GM18507 (cell line): ENCODE results near the gene IL33.

Experiments used
- DNase-seq: peaks from one replicate; pipeline ENCODE4 v3.0.0; 2011; ENCODE audit warnings: low read depth; ENCODE audit not compliant: insufficient read length; ENCODE audit errors: extremely low spot score
- FAIRE-seq: peaks from 2 replicates; lab custom pipeline; 2011; peaks lifted over from hg19 to GRCh38; lab: Jason Lieb, UNC

IL33 gene

DNA sequence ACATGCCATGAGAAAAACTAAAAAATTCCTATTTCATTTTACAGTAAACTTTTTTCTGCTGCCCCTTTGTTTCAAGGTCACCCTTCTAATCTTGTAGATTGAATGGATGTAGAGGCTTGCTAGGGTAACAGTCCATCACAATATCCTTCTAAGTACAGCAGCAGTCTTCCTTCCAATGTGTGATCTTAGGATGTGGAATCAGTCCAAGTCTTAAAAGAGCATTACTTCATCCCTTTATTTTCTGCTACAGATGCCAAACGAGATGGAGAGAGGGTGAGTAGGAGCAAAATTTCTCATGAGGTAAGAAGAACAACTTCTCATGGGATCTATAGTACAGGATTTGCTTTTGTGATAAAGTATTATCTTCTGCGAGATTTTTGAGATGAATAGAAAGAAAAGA, 704 bp upstream of the IL33 start:
- no peak for FAIRE-seq
- no peak for DNase-seq

DNA sequence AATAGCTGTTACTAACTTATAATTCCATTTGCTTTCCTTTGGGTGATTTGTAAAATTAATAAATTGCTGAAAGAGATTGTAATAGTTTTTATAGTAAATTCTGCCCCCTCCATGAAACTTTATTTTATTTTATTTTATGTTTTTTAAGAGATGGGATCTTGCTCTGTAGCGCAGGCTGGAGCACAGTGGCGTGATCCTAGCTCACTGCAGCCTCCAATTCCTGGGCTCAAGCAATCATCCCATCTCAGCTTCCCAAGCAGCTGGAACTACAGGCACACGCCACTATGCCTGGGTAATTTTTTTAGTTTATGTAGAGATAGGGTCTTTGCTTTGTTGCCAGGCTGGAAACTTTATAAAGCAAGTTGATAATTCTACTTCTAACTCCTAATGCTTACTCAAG, 395 bp downstream of the IL33 start:
- no peak for DNase-seq
- FAIRE-seq: no peak

DNA sequence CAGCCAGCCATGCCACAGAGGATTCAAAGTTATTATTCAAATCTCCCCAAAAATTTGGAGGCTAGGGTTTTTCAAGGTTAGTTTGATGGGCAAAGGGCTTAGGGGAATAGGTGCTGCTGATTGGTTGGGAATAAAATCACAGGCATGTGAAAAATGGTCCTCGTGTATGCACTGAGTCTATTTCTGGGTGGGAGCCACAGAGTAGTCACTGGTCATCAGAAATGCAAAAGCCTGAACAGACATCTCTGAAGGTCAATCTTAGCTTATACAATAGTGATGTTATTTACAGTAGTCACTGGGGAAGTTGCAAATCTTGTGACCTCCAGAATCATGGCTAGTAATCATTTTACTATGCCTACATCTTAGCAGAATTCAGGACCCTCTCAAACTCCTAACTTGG, 1.3 kb downstream of the IL33 start:
- DNase-seq: no peak
- no peak for FAIRE-seq

DNA sequence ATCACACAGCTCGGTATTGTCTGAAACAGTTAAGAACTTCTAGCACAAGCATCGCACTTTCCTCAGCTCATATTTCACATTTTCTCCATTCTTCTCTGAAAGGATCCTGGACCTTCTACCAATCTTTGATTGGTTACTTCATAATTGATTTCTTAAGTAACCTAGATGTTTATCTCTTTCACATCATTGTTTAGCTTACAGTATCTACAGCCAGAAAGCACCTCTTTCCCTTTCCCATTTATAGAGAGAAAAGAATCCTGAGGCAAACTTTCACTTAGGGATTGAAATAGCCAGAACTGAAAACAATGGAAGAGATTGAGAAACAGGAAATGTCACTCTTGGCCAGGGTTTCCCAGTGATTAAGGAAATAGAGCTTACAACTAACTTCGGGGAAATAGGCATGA, 2.5 kb downstream of the IL33 start:
- DNase-seq (no peak), FAIRE-seq (no peak)

DNA sequence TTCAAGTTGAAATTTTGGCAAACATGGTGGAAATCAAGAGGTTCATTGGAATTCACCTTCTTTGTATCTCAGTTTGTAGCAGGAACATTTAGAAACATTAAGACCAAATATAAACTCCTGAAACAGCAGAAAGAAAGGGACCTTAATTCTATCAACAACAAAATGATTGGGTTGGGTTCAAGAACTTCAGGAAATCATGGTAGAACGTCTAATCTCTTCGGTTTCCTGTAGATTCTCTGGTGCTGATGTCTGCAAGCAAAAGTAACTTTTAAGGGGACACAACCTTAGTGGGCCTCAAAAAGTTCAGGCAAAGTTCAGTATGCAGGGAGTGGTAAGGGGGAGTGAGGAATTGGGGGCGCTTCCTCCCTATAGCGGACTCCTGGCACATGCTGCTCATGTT, 3.4 kb downstream of the IL33 start:
- FAIRE-seq: no peak
- DNase-seq: no peak

DNA sequence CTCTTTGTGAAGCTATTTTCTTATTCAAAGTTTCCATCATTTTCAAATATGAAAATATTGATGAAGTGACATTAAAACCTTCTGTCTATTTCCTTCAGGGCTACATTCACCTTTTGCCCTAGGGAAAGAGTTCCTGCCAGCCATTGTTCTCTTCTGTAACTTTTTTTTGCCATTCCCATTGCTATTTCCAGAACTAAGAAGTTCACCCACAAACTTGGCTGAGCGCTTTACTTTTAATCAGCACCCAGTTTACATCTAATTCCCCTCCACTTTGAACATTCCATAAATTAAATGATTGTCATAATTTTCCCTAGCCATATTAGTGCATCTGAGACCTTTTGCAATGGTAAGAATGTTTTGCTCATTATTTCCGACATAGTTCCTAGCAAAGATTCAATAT, 4.4 kb downstream of the IL33 start:
- DNase-seq (no peak), FAIRE-seq (no peak)

DNA sequence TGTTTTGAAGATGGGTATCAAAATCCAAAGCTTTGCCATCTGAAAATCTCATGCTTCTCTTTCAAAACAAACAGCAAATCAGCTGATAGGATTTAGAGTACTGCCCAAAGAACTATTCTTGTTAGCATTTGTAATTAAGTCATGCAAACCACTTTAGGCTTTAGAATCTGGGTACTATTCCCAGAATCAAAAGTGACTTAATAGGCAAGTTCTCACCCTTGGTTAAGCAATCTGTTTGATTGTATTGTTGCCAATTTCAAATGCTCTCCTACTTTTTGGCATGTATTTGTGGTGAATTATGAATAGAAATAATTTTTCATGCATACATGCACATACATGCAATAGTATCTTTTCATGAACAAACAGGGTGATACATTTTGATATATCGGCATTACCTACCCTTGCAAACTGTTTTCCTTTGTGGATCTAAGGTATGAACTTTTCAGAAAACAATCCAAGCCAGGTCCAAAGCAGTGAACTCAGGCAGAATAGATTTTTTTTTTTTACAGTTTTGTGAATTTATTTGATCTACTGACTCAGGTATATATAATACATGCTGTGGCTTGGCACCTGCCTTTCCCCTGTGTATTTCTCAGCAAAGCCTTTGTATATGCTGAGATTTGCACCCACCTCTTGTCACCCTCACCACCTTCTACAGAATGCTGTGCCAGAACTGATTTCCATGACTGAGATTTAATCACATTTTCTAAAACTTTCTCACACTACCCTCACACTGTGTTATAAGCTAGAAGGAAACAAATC, 9.0 kb downstream of the IL33 start:
- DNase-seq (no peak), FAIRE-seq (no peak)

DNA sequence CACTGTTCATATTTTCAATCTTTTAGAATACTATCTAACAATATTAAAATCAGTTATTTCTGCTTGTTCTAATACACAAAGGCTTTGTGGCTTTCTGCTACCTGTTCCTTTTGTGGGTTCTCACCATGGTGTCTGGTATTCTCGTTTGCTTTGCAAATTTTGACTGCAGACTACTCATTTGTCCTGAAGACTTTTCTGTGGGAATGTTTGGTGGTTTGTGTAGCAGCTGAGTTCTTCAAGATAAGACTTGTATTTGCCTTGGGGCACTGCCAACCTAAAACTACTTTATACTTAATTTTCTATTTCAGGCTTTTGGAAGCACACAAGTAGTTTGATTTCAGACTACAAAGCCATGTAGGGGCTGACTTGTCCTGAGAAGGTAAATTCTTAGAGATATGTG, 11.1 kb downstream of the IL33 start:
- no peak for DNase-seq
- FAIRE-seq: no peak

DNA sequence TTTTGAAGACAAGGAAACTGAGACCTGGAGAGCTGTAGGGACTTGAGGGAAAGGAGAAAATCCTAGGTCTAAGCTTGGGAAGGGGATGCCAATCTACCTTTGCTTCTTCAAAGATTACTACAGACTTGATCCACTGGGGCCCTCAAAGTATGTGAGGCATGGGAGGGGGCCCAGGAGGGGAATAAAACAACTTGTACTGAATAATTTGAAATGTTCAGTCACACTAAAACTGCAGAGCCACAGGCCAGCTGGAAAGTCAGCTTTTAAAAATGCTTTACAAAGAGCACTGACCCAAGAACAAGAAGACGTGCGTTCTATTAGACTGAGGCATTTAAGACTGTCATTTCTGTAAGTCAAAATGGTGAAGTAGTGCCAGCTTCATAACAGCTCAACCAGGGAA, 13.6 kb downstream of the IL33 start:
- no peak for FAIRE-seq
- DNase-seq: no peak

DNA sequence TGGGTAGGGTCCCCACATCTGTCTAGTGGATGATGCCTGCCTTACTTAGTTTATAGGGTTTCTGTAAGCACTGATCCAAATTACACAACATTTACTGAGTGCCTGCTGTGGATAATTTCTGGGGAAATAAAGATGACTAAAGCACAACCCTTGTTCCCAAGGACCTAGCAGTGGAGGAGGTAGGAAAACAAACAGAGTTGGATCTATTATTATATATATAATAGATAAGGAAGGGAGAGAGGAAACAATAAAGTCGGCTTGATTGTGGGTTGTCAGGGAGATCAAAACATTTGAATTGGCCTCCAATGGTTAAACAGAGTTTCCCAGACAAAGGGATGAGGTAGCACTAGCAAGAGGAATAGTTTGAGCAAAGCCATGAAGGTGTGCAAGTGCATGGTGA, 14.0 kb downstream of the IL33 start:
- DNase-seq (no peak), FAIRE-seq (no peak)

DNA sequence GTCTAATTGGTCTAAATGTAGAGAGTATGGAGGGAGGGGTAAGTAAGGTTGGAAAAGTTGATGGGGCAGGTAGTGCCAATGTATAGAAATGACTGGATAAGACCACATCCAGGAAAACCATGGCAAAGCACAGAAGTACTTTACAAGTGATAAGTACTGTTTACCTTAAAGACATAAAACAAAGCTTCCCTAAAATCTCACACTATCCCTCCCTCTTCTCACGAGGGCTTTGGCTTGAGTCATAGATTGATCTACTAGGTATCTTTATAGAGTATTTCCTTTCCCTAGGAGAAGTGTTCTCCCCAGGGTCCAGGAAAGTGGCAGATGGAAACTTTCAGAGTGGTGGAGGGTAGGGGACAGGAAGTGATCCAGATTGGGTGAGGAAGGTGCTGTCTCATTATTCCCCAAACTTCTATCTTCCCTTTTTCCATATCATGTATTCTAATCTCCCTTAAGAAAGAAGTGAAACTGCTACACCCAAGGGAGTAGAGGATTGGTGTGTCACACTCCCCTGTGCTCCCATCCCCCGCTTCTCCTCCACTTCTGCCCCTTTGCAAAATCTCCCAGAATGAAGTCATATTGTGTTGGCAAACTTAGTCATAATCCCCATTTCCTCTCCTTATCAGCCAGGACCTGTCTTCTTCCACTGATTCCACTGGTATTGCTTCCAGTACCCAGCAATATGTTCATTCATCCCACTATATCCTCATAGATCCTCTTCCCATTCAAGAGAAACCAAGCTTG, 14.6 kb downstream of the IL33 start:
- no peak for DNase-seq
- FAIRE-seq: no peak

DNA sequence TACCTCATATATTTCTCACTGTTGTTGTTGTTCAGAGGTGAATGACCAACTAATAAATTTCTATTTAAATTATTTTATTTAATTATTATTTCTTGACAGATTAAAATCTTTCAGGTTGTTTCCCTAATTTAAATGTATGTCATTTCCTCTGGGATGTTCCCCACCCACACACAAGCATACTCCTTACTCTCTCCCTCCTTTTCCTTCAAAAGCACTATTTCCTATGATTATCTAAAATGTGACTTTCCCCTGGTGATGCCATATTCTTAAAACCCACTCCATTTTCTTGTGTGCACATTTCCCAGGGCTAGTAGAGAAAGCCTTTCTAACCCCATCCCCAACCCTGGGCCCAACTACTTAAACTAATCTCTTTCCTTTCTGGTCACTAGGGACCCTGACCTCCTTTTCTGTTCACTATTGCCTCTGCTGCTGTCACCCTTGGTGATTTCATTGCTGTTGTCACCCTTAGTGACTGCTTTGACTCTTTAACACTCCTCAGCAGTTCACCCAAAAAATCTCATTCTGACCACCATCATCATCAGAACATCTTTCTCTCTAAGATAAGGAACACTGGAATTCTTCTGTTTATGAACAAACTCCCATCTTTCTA, 16.8 kb downstream of the IL33 start:
- no peak for DNase-seq
- no peak for FAIRE-seq

DNA sequence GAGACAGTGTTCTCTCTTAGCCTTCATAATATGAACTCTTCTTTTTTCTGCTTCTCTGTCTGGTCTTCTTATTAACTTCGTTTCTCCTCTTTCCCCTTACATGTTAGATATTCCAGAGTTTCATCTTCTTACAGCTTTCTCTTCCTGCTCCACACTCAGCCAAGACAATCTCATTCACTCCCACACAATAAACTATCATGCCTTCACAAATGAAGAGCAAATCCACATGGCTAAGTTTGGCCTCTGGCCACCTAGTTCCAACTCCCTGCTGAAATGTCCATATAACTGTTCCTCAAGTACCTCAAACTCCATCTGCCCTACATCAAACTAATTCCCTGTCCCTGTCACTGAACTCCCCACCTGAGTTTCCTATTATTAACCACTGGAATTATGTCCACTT, 18.4 kb downstream of the IL33 start:
- no peak for DNase-seq
- no peak for FAIRE-seq

DNA sequence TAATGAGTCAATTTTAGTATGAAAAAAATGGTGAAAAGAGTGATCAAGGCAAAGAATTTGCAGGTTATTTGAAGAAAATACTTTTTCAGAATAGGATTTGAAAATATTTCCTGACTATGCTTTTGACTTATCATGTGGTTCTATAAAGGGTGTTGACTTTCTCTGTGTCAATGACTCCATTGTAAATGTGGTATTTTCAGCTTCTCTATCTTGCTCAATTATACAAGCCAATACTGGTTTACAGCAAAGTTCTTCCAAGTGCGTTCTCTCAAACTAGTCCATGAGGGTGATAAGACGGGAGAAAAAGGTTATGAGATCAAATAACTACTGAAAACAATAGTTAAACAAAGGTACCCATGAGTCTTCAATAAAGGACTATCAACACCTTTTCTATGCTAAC, 21.7 kb downstream of the IL33 start:
- DNase-seq (no peak), FAIRE-seq (no peak)

DNA sequence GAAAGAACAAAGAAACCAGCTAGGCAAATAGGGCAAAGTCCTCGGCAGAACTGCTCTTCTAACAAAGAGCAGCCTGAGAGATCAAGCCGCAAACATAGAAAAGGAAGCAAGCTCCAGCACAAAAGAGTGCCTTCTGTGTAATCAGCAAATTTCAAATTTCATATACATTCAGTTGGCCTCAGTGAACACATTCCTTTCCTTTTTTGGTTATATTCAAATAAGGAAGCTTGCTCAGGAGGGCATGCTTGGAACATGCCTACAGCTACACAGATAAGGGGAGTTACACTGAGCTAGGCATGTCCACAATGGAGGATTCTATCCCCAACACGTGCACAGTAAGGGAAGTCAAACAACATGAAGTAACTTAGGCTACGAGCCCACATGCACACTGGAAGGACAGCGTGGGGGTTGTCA, 23.4 kb downstream of the IL33 start:
- DNase-seq (no peak), FAIRE-seq (no peak)

DNA sequence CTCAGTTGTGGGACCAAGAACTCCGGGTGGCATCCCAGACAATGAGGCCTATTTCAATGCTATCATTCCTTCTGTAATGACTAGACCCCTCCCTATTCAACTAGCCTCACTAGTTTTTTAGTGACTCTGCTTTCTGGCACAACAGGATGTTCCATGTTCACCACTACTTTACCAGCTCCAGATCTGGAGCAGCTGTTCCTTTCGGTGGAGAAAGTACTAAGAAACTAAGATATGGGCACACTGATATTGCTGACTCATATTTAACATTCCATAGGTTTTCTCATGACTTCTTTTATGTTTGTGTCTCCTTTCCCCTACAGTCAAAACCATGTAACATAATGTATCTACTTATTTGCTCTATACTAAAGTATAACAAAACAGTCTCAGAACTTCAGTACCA, 24.1 kb downstream of the IL33 start:
- DNase-seq: no peak
- no peak for FAIRE-seq

DNA sequence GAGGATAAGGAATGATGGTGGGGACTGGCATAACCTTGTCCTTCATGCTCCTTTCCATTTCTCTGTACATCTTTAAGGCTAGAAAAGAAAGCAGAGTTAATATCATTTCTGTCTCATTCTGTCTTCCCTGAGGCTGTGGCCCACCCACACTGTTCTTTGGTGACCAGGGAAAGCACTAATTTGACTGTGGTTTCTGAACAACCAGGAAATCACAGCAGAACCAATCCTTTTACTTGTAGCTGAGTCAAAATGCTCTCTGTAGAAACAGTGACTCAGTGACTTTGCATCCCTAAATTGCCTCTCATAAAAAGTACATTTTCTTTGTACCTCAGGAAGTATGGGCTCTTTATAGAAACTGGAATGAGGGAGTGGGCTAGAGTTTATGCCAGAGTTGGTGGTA, 28.1 kb downstream of the IL33 start:
- peak; percentile 80 for FAIRE-seq
- DNase-seq: peak; percentile 17

DNA sequence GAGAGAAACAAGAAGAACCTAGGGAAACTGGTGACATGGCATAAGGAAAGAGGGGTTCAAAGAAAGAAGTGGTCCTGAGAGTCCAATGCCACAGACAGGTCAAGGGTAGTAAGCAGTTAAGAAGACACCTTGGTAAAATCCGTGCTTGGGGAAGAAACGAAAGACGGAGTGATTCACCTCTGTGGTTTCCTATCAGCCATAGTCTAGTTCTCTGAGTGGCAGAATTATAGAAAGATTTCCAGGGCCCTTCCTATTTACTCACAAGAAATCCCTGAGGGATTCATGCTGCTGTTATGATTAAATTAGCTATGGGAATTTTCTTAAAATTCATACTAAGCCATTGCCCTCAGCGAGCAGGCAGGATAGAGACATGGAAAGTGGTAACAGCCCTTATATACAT, 31.7 kb downstream of the IL33 start:
- DNase-seq (no peak), FAIRE-seq (no peak)

DNA sequence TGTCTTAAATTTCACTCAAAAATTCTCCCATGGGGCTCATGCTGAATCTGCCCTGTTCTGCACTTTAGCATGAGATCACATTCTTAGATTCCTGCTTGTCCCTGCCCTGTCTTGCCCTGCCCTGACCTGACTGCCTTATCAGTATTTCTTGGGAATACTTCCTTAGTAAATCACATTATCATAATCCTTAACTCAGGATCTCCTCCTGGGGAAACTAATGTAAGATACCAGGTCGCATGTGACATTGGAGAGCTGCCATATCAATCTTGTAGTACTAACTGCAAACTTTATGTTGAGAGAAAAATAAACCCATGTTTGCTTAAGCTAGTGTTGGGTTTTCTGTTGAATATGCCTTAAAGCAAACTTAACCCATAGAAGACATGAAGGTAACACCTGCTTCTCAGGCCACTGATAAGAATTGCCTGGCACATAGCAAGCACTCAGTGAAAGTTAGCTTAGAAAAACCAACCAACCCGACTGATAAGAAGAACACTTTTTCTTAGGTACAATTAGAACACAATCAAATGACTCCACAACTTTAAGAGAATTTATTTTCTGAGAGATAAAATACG, 53.3 kb downstream of the IL33 start:
- DNase-seq: no peak
- no peak for FAIRE-seq

DNA sequence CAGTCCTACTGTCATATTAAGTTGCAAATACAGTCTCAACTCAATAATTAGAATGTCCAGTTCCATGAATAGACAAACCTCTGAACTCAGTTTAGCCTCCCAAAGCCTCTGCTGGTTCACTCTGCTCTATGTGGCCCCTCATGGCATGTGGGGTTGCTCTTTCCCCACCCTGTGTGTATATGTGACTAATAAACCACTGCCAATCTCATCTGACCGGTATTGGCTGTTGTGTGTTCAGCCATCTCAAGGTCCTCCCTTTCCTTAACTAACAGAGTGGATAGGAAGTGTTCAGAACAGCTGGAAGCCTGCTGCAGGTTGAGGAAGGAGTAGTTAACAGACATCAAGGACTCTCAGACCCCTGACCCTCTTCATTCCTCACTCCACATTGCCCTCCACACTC, 55.3 kb downstream of the IL33 start:
- FAIRE-seq (no peak), DNase-seq (no peak)
